ENCODE data around the gene FRRS1.

DNA sequence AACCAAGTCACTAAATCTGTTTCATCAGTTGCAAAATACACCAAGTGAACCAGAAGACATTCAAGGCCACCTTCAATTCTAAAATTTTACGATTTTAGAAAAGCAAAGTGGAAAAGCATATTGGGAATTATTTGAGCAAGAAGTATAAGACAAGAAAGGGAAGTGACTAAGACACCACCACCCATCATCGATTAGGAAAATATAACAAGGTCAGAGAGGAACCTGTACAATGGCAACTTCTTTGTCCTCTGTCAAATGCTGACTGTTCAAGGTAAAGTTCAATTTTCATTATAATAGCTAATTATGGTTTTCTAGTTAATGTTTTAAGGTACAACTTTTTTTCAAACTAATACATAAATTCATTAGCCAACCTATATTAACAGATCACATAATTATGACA lies 10.8 kb downstream of the FRRS1 start:
- TF ChIP-seq, protein P1, sequence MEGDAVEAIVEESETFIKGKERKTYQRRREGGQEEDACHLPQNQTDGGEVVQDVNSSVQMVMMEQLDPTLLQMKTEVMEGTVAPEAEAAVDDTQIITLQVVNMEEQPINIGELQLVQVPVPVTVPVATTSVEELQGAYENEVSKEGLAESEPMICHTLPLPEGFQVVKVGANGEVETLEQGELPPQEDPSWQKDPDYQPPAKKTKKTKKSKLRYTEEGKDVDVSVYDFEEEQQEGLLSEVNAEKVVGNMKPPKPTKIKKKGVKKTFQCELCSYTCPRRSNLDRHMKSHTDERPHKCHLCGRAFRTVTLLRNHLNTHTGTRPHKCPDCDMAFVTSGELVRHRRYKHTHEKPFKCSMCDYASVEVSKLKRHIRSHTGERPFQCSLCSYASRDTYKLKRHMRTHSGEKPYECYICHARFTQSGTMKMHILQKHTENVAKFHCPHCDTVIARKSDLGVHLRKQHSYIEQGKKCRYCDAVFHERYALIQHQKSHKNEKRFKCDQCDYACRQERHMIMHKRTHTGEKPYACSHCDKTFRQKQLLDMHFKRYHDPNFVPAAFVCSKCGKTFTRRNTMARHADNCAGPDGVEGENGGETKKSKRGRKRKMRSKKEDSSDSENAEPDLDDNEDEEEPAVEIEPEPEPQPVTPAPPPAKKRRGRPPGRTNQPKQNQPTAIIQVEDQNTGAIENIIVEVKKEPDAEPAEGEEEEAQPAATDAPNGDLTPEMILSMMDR (IDR thresholded peaks at IDR 0.05; ENCODE audit: insufficient read depth, low read length, poor library complexity, severe bottlenecking), result no peak
- TF ChIP-seq EZH2phosphoT487 (conservative IDR thresholded peaks at IDR 0.05; ENCODE audit: low read length), result no peak
